Measurements from ENCODE around the gene NUP153.
A peak's percentile ranks its signal among the peaks of the same experiment; 100 is the strongest.

The NUP153 gene

DNA sequence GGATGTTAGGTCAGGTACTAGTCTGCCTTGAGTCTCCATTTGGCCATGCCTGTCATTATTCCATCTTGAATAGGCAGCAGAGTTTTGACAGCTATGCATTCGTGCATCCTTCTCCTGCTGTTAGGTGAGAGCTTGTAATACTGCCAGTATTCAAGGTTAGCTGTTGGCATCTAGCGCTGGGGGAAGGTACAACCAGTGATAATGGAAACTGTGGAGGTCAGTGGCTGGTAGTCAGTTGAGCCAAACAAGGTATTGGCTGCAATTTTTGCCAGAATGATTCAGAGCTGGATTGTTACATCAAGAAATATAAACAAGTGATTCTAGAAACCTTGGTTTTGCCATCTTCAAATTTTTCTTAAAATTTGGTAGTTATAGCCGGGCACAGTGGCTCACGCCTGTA is 100.1 kb downstream of the NUP153 start:
- ChIA-PET CTCF (interaction anchor here (1.1 kb wide), 1 partner anchor 198 kb away, joined by 4 read pairs; no protein-coding TSS in a partner anchor), POLR2A (no interaction called here)
- no peak for DNase-seq (ENCODE audit: low read depth, low spot score)
- H3K4me3 ChIP-seq (ENCODE audit: low read depth, low read length): no peak overlapping the region
- TF ChIP-seq, protein P1, sequence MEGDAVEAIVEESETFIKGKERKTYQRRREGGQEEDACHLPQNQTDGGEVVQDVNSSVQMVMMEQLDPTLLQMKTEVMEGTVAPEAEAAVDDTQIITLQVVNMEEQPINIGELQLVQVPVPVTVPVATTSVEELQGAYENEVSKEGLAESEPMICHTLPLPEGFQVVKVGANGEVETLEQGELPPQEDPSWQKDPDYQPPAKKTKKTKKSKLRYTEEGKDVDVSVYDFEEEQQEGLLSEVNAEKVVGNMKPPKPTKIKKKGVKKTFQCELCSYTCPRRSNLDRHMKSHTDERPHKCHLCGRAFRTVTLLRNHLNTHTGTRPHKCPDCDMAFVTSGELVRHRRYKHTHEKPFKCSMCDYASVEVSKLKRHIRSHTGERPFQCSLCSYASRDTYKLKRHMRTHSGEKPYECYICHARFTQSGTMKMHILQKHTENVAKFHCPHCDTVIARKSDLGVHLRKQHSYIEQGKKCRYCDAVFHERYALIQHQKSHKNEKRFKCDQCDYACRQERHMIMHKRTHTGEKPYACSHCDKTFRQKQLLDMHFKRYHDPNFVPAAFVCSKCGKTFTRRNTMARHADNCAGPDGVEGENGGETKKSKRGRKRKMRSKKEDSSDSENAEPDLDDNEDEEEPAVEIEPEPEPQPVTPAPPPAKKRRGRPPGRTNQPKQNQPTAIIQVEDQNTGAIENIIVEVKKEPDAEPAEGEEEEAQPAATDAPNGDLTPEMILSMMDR (IDR thresholded peaks at IDR 0.05; ENCODE audit: insufficient read depth, low read length, missing control alignments): no peak

- H3K4me3 ChIP-seq (ENCODE audit: low read depth, low read length): no peak overlapping the region
- ChIA-PET POLR2A (no interaction called here), CTCF (interaction anchor here (1.1 to 5.0 kb wide), 5 partner anchors 9 to 215 kb away, joined by 3 to 20 read pairs (median 3); no protein-coding TSS in a partner anchor)
- no peak for DNase-seq (ENCODE audit: low read depth, low spot score)
- TF ChIP-seq, protein P1 (IDR thresholded peaks at IDR 0.05; ENCODE audit: insufficient read depth, low read length, missing control alignments): no peak
These were observed 103.8 kb downstream of the NUP153 start for GRCh38 chr6:17602888-17603287.

- TF ChIP-seq, protein P1 (IDR thresholded peaks at IDR 0.05; ENCODE audit: insufficient read depth, low read length, missing control alignments): no peak
- ChIA-PET CTCF (interaction anchor here (1.0 to 5.0 kb wide), 6 partner anchors 8 to 447 kb away, joined by 3 to 20 read pairs (median 8); no protein-coding TSS in a partner anchor), POLR2A (no interaction called here)
- DNase-seq (ENCODE audit: low read depth, low spot score): no peak
- H3K4me3 ChIP-seq (ENCODE audit: low read depth, low read length): peak overlapping the region; percentile 91
These were observed 105.4 kb downstream of the NUP153 start for GRCh38 chr6:17601386-17601703.

- TF ChIP-seq, protein P1 (IDR thresholded peaks at IDR 0.05; ENCODE audit: insufficient read depth, low read length, missing control alignments): no peak
- CTCF ChIA-PET: interaction anchor here (0.7 to 5.0 kb wide), 8 partner anchors 9 to 447 kb away, joined by 3 to 20 read pairs (median 4); no protein-coding TSS in a partner anchor
- no peak for DNase-seq (ENCODE audit: low read depth, low spot score)
- POLR2A ChIA-PET: interaction anchor here (0.6 kb wide), 1 partner anchor 254 kb away, joined by 3 read pairs; no protein-coding TSS in a partner anchor
- H3K4me3 ChIP-seq (ENCODE audit: low read depth, low read length): peak overlapping the region; percentile 91
These were observed 106.0 kb downstream of the NUP153 start for GRCh38 chr6:17600527-17601385.

DNA sequence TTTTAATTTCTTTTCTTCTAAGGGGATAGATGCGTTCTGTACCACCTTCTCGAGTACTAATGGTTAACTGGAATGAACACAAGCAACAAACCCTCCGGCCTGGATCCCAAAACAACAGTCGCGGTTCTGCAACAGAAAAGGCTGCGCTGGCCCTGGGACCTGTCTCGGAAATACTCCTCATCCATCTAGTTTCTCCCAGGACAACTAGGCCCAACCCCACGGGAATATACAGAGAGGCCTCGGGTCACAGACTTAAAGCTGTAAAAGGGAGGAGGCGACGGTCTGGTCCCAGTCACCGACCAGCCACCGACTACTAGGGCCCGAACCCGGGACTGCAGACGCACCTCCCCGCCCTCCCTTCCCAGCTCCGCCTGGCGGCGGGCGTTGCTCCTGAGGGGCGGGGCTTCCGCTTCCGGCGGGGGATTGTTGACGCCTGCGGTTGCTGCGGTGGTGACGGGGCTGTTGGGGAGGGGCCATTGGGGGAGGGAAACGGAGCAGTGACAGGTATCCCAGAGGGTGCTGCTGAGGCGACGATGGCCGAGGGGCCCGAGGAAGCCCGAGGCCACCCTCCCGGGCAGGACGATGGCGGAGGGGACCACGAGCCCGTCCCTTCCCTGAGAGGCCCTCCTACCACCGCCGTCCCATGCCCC is 106.7 kb downstream of the NUP153 start, which contains the start of gene FAM8A1:
TSS of gene FAM8A1 (plus strand) at position 426 of the 650 bp plus-strand sequence. CDS start at position 534, 108 bp downstream.
- no peak for DNase-seq (ENCODE audit: low read depth, low spot score)
- CTCF ChIA-PET: interaction anchor here (0.7 to 5.0 kb wide), 6 partner anchors 10 to 446 kb away, joined by 3 to 20 read pairs (median 8); no protein-coding TSS in a partner anchor
- POLR2A ChIA-PET: interaction anchor here (0.6 kb wide), 1 partner anchor 253 kb away, joined by 3 read pairs; no protein-coding TSS in a partner anchor
- TF ChIP-seq, protein P1 (IDR thresholded peaks at IDR 0.05; ENCODE audit: insufficient read depth, low read length, missing control alignments): peak; percentile 73
- peak within 1 kb of the TSS; percentile 91 for H3K4me3 ChIP-seq (ENCODE audit: low read depth, low read length)

DNA sequence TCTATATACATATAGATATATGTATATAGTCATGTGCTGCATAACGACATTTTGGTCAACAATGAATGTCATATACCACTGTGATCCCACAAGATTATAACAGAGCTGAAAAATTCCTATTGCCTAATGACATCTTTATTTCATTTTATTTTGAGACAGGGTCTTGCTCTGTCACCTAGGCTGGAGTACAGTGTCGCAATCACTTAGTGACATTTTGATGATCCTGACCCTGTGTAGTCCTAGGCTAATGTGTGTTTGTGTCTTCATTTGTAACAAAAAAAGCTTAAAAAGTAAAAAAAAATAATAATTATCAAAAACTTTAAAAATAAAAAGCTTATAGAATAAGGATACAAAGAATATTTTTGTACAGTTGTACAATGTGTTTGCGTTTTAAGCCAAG is 110.6 kb downstream of the NUP153 start:
- H3K4me3 ChIP-seq (ENCODE audit: low read depth, low read length): no peak overlapping the region
- TF ChIP-seq, protein P1 (IDR thresholded peaks at IDR 0.05; ENCODE audit: insufficient read depth, low read length, missing control alignments): no peak
- CTCF ChIA-PET: interaction anchor here (0.8 to 0.9 kb wide), 2 partner anchors 10 to 12 kb away, joined by 3 to 4 read pairs; no protein-coding TSS in a partner anchor
- POLR2A ChIA-PET: no interaction called here
- no peak for DNase-seq (ENCODE audit: low read depth, low spot score)

Data from AG04449 (cell line).